T-helper 17 cell (primary cell): ENCODE results near the gene PPP3CA. TPM values are rescaled to one million over a fixed set of nuclear protein-coding genes. Genes with fewer than 3 reads are reported as not detected.
A peak's percentile ranks its signal among the peaks of the same experiment; 100 is the strongest.

Experiments
- ATAC-seq: fragments of 150-1000 bp; cut with Tn5 transposase; 2 replicates; pipeline ENCODE4 v1.10.0; 2021; ENCODE audit warnings: mild to moderate bottlenecking, moderate library complexity
- DNase-seq, 3 donors: peaks; one replicate each; pipeline versions ENCODE4 v3.0.0 to v3.0.0-alpha.2; 2020 to 2021
- H3K9me3 ChIP-seq: one replicate; pipeline ENCODE4 v1.7.0; 2013; ENCODE audit warnings: low read length, mild to moderate bottlenecking; ENCODE audit not compliant: control insufficient read depth, poor library complexity, severe bottlenecking
- H3K27ac Mint-ChIP-seq: one replicate; pipeline ENCODE4 v1.8.0; 2022; ENCODE audit warnings: mild to moderate bottlenecking, moderate library complexity, mixed read lengths
- H3K27me3 Mint-ChIP-seq: one replicate; pipeline ENCODE4 v1.8.0; 2022; ENCODE audit warnings: mixed read lengths
- H3K36me3 Mint-ChIP-seq: one replicate; pipeline ENCODE4 v1.8.0; 2022; ENCODE audit warnings: low read depth, mixed read lengths
- H3K4me1 Mint-ChIP-seq: one replicate; pipeline ENCODE4 v1.8.0; 2022; ENCODE audit warnings: mild to moderate bottlenecking, mixed read lengths
- H3K4me3 Mint-ChIP-seq: one replicate; pipeline ENCODE4 v1.8.0; 2022; ENCODE audit warnings: mild to moderate bottlenecking, moderate library complexity, mixed read lengths
- total RNA-seq, 4 donors: library from RNA in 2 of 4; stranded (reverse) in 2 of 4; gene quantifications; one replicate each; pipeline ENCODE4 v1.2.3 and lab custom pipeline; 2022 to 2026

The PPP3CA gene
- total RNA-seq (10 to 100 TPM; 28.4 to 36.9 TPM), total RNA-seq (lab: John Stamatoyannopoulos, UW) (73.3 to 105 reads per million in 2 donors)

DNA sequence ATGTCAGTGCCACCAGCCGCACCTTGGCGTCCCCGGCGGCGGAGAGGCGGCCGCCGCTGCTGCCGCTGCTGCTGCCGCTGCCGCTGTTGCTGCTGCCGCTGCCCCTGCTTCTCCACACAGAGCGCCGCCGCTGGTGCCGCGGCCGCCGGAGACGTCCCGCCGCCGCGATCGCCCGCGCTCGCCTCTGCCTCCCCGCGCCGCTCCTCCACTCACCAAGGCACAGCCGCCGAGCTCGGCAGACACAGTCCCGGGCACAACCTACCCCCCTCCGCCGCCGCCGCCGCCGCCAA is at the start of gene PPP3CA:
TSS of gene PPP3CA (minus strand) at position 260 of the 290 bp plus-strand sequence.
- no peaks in the 10 kb centered on the region for H3K27me3 Mint-ChIP-seq
- peaks cover 32% of the 10 kb centered on the region for H3K4me1 Mint-ChIP-seq
- no peak for DNase-seq
- no peak for ATAC-seq
- H3K27ac Mint-ChIP-seq, result peak within 1 kb of the TSS; percentile 92
- H3K4me3 Mint-ChIP-seq, result peak within 1 kb of the TSS; percentile 97
- no peaks in the 10 kb centered on the region for H3K9me3 ChIP-seq
- peaks cover 6% of the 10 kb centered on the region for H3K36me3 Mint-ChIP-seq

DNA sequence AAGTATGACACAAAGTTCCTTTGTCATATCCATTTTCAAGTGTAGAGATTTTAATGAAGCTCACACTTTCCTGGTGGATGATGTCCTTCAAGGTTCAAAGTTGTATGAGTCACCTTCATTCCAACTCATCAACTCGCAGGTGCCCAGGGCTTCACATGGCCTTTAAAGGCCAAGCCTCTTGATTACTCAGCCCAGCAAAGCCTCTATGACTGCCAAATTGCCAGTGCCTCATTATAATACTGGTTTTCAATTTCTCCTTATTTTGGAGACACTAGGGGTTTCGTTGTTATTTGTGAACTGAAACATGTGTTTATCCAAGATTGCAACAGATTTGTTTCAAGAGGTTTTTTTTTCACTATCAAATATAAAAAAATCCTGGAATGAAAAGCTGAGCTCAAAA is 45.9 kb upstream of the PPP3CA start:
- no peaks in the 10 kb centered on the region for H3K9me3 ChIP-seq
- DNase-seq (no peak), ATAC-seq (no peak)
- H3K27ac Mint-ChIP-seq, result no peak overlapping the region
- H3K36me3 Mint-ChIP-seq, result peaks cover 7% of the 10 kb centered on the region
- H3K4me1 Mint-ChIP-seq, result peaks cover 3% of the 10 kb centered on the region
- H3K4me3 Mint-ChIP-seq, result no peak overlapping the region
- H3K27me3 Mint-ChIP-seq, result peaks cover 31% of the 10 kb centered on the region

GRCh38 chr4:101370663-101371210 is 23.4 kb upstream of the PPP3CA start:
- Mint-ChIP-seq H3K4me1 (peaks cover 3% of the 10 kb centered on the region), H3K4me3 (no peak overlapping the region), H3K27ac (no peak overlapping the region), H3K36me3 (no peaks in the 10 kb centered on the region), H3K27me3 (peaks cover 12% of the 10 kb centered on the region)
- no peaks in the 10 kb centered on the region for H3K9me3 ChIP-seq
- DNase-seq (no peak), ATAC-seq (no peak)

DNA sequence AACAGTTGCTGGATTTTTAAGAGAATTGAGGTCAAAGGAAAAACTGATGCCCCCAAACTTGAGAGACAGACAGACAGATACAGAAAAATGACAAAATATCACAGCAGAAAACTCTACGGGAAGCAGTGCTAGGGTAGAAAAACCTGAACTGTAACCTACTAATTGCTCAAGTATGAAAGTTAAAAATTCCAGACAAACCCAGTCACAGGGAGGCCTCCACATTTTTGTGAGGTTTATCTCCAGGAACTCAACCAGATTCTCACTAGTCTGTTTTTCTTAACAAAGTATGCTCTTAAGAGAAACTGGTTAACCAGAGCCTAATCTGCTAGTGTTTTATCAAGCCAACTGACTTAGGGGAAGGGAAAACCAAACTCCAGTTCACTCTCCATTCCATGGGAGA is 19.9 kb upstream of the PPP3CA start:
- Mint-ChIP-seq H3K27me3 (no peaks in the 10 kb centered on the region), H3K4me1 (no peaks in the 10 kb centered on the region), H3K4me3 (no peak overlapping the region), H3K36me3 (no peaks in the 10 kb centered on the region), H3K27ac (no peak overlapping the region)
- no peaks in the 10 kb centered on the region for H3K9me3 ChIP-seq
- ATAC-seq (no peak), DNase-seq (no peak)

DNA sequence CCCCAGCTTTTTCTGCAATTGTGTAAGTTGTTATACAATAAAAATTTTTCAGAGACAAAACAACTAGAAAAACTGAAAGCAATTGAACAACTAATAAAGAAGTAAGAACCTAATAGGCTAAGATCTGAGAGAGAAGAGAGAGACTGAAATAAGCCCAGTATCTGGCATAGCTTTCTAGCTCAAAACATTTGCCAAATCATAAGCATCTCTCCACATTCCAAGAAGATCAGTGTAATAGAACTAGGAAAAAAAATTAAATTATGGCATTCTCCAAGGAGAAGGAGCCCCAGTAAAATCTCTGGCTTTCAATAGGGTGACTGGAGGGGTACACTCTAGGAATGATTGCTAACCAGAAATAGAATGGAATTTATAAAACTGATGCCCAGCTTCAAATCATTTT is 19.0 kb upstream of the PPP3CA start:
- no peak for ATAC-seq

GRCh38 chr4:101357751-101358150 is 10.4 kb upstream of the PPP3CA start:
- Mint-ChIP-seq H3K4me3 (no peak overlapping the region), H3K27ac (no peak overlapping the region), H3K27me3 (peaks cover 26% of the 10 kb centered on the region), H3K4me1 (no peaks in the 10 kb centered on the region), H3K36me3 (peaks cover 2% of the 10 kb centered on the region)
- no peaks in the 10 kb centered on the region for H3K9me3 ChIP-seq
- no peak for DNase-seq
- no peak for ATAC-seq

More for the DNA sequence above, 19.0 kb upstream of the PPP3CA start:
- H3K9me3 ChIP-seq, result no peaks in the 10 kb centered on the region
- H3K4me1 Mint-ChIP-seq, result no peaks in the 10 kb centered on the region
- no peaks in the 10 kb centered on the region for H3K27me3 Mint-ChIP-seq
- H3K36me3 Mint-ChIP-seq, result no peaks in the 10 kb centered on the region
- no peak overlapping the region for H3K27ac Mint-ChIP-seq
- no peak overlapping the region for H3K4me3 Mint-ChIP-seq
- no peak for DNase-seq

DNA sequence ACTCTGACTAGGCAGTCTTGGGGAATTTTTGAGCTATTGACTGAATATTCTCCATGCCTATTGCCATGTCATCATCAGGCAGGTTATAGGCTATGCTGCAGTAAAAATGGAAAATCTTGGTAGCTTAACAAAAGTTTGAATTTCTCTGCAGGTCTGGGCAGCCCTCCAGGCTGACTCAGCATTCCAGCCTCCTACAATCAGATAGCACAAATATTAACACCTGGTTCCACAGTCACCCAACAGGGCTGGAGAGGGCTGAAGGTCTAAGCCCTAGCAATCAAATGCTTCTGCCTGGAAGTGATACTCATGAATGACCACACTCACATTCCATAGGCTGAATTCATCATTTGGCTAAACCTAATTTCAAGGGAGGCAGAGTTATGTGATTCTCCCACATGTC is 9.6 kb upstream of the PPP3CA start:
- H3K27ac Mint-ChIP-seq, result no peak overlapping the region
- H3K36me3 Mint-ChIP-seq, result peaks cover 2% of the 10 kb centered on the region
- peaks cover 26% of the 10 kb centered on the region for H3K27me3 Mint-ChIP-seq
- no peak overlapping the region for H3K4me3 Mint-ChIP-seq
- no peaks in the 10 kb centered on the region for H3K4me1 Mint-ChIP-seq
- H3K9me3 ChIP-seq, result no peaks in the 10 kb centered on the region
- no peak for ATAC-seq
- no peak for DNase-seq

- no peak for ATAC-seq
These were observed 8.7 kb upstream of the PPP3CA start for GRCh38 chr4:101355767-101356702.

GRCh38 chr4:101355246-101355645 is 7.9 kb upstream of the PPP3CA start:
- Mint-ChIP-seq H3K27ac (no peak overlapping the region), H3K4me3 (no peak overlapping the region), H3K4me1 (no peaks in the 10 kb centered on the region), H3K36me3 (peaks cover 2% of the 10 kb centered on the region), H3K27me3 (peaks cover 26% of the 10 kb centered on the region)
- DNase-seq (no peak), ATAC-seq (no peak)
- no peaks in the 10 kb centered on the region for H3K9me3 ChIP-seq

More at GRCh38 chr4:101355767-101356702, 8.7 kb upstream of the PPP3CA start:
- DNase-seq, result no peak
- H3K27me3 Mint-ChIP-seq, result peaks cover 26% of the 10 kb centered on the region
- no peaks in the 10 kb centered on the region for H3K9me3 ChIP-seq
- H3K36me3 Mint-ChIP-seq, result peaks cover 2% of the 10 kb centered on the region
- no peaks in the 10 kb centered on the region for H3K4me1 Mint-ChIP-seq
- no peak overlapping the region for H3K27ac Mint-ChIP-seq
- no peak overlapping the region for H3K4me3 Mint-ChIP-seq

GRCh38 chr4:101349801-101350064 is 2.4 kb upstream of the PPP3CA start:
- H3K27me3 Mint-ChIP-seq, result peaks cover 7% of the 10 kb centered on the region
- H3K36me3 Mint-ChIP-seq, result peaks cover 6% of the 10 kb centered on the region
- no peak for ATAC-seq
- no peak overlapping the region for H3K4me3 Mint-ChIP-seq
- H3K9me3 ChIP-seq, result no peaks in the 10 kb centered on the region
- H3K27ac Mint-ChIP-seq, result no peak overlapping the region
- no peak for DNase-seq
- peaks cover 20% of the 10 kb centered on the region for H3K4me1 Mint-ChIP-seq

- DNase-seq (no peak), ATAC-seq (no peak)
- Mint-ChIP-seq H3K4me3 (peak overlapping the region; percentile 97), H3K4me1 (peaks cover 22% of the 10 kb centered on the region), H3K27ac (peak overlapping the region; percentile 92), H3K27me3 (peaks cover 2% of the 10 kb centered on the region), H3K36me3 (peaks cover 6% of the 10 kb centered on the region)
- no peaks in the 10 kb centered on the region for H3K9me3 ChIP-seq
These were observed 1.9 kb upstream of the PPP3CA start for GRCh38 chr4:101348995-101349800.

GRCh38 chr4:101348367-101348827 is 1.1 kb upstream of the PPP3CA start:
- ATAC-seq (no peak), DNase-seq (peak in 1 of 3 donors; percentile 9)
- no peaks in the 10 kb centered on the region for H3K9me3 ChIP-seq
- Mint-ChIP-seq H3K27me3 (no peaks in the 10 kb centered on the region), H3K27ac (peak overlapping the region; percentile 92), H3K4me3 (peak overlapping the region; percentile 97), H3K4me1 (peaks cover 25% of the 10 kb centered on the region), H3K36me3 (peaks cover 6% of the 10 kb centered on the region)
